HG03565 (cell line): ENCODE measurements around the gene CRACR2A.

ENCODE experiments used
- ATAC-seq: cut with Tn5 transposase; IDR thresholded peaks from one replicate; pipeline ENCODE4 v1.9.1; 2021; ENCODE audit warnings: mild to moderate bottlenecking, moderate library complexity; ENCODE audit not compliant: unreplicated experiment

CRACR2A gene

GRCh38 chr12:3598896-3599860, 153.7 kb downstream of the CRACR2A start:
- ATAC-seq: no peak

GRCh38 chr12:3597526-3598210, 155.2 kb downstream of the CRACR2A start:
- ATAC-seq: no peak

GRCh38 chr12:3596703-3597415, 156.1 kb downstream of the CRACR2A start:
- no peak for ATAC-seq

- no peak for ATAC-seq
Measured at GRCh38 chr12:3595721-3596120, 157.2 kb downstream of the CRACR2A start.

GRCh38 chr12:3594966-3595365, 157.9 kb downstream of the CRACR2A start:
- no peak for ATAC-seq

- no peak for ATAC-seq
Measured at GRCh38 chr12:3593906-3594483, 158.9 kb downstream of the CRACR2A start.

GRCh38 chr12:3592856-3593625, 159.9 kb downstream of the CRACR2A start:
- no peak for ATAC-seq

- ATAC-seq: no peak
Measured at GRCh38 chr12:3589745-3590144, 163.2 kb downstream of the CRACR2A start.

GRCh38 chr12:3587402-3588013, 165.4 kb downstream of the CRACR2A start:
- no peak for ATAC-seq

- ATAC-seq: no peak
Measured at GRCh38 chr12:3583656-3584334, 169.1 kb downstream of the CRACR2A start.

- ATAC-seq: no peak
Measured at GRCh38 chr12:3580094-3580749, 172.7 kb downstream of the CRACR2A start.

- ATAC-seq: no peak
Measured at GRCh38 chr12:3579446-3580093, 173.3 kb downstream of the CRACR2A start.

- no peak for ATAC-seq
Measured at GRCh38 chr12:3578557-3578956, 174.4 kb downstream of the CRACR2A start.

- ATAC-seq: no peak
Measured at GRCh38 chr12:3576891-3577290, 176.0 kb downstream of the CRACR2A start.

GRCh38 chr12:3574986-3575385, 177.9 kb downstream of the CRACR2A start:
- no peak for ATAC-seq

- ATAC-seq: no peak
Measured at GRCh38 chr12:3572560-3572959, 180.3 kb downstream of the CRACR2A start.

- no peak for ATAC-seq
Measured at GRCh38 chr12:3571724-3572123, 181.2 kb downstream of the CRACR2A start.

GRCh38 chr12:3571323-3571722, 181.6 kb downstream of the CRACR2A start:
- ATAC-seq: no peak
